ENCODE measurements around the gene APBB2.

GRCh38 chr4:40924793-40925117, 289.6 kb downstream of the APBB2 start:
- TF ChIP-seq EZH2 (IDR thresholded peaks at IDR 0.05) (no peak), POLR2AphosphoS5 (IDR thresholded peaks at IDR 0.05; ENCODE audit: borderline replicate concordance, low read depth, low read length) (no peak)
